GM12878 (cell line): ENCODE measurements around the gene TMEM225B. TPM values are rescaled to one million over a fixed set of nuclear protein-coding genes. Genes with fewer than 3 reads are reported as not detected.

Experiments used
- ATAC-seq: fragments of 200-7000 bp; cut with Tn5 transposase; 3 replicates; pipeline ENCODE4 v1.9.1; 2020; ENCODE audit warnings: mild to moderate bottlenecking, moderate library complexity
- BruUV-seq: library from RNA; stranded (reverse); fragments of 400-500 nt; replicated peaks from 2 replicates; lab custom pipeline; 2021; lab: Mats Ljungman, UMichigan
- CTCF ChIA-PET: fragments of 300-600 bp; sonication (Branson Sonifier 250); formaldehyde crosslinking; extraction: SDS; loops from one replicate; lab custom pipeline; 2021; ENCODE audit warnings: inconsistent platforms; lab: Yijun Ruan, JAX
- POLR2A ChIA-PET: fragments of 350-600 bp; formaldehyde crosslinking; extraction: SDS; loops from one replicate; lab custom pipeline; 2021; ENCODE audit warnings: inconsistent platforms; lab: Charles Lee
- RAD21 ChIA-PET: fragments of 300-600 bp; sonication (Branson Sonifier 250); formaldehyde crosslinking; loops from one replicate; lab custom pipeline; 2023; ENCODE audit warnings: antibody characterized with exemption; ENCODE audit not compliant: unreplicated experiment; lab: Charles Lee
- SMC1A ChIA-PET: fragments of 300-600 bp; sonication (Branson Sonifier 250); formaldehyde crosslinking; loops from one replicate; lab custom pipeline; 2023; ENCODE audit not compliant: unreplicated experiment, uncharacterized antibody; lab: Charles Lee
- DNase-seq: peaks from one replicate; pipeline ENCODE4 v3.0.0-alpha.2; 2011; ENCODE audit warnings: low read depth, low spot score
- FAIRE-seq: peaks from 3 replicates; lab custom pipeline; 2011; peaks lifted over from hg19 to GRCh38; lab: Jason Lieb, UNC
- H2AFZ ChIP-seq: 2 replicates; pipeline ENCODE4 v1.6.0; 2011; ENCODE audit warnings: low read depth, low read length, control low read depth; ENCODE audit not compliant: control insufficient read depth
- H3K27ac ChIP-seq: 2 replicates; pipeline ENCODE4 v1.5.1; 2011; ENCODE audit warnings: control low read depth; ENCODE audit not compliant: control insufficient read depth, insufficient read depth
- H3K27me3 ChIP-seq, 2 experiments: replicated peaks in 1 of 2; 2 replicates each; pipeline versions ENCODE4 v1.6.0 to v1.6.1; 2011; ENCODE audit warnings: low read length in 1 of 2; ENCODE audit not compliant: control insufficient read depth in 2 of 2, insufficient read depth in 2 of 2
- H3K36me3 ChIP-seq, 2 experiments: 2 replicates each; pipeline ENCODE4 v1.5.1; 2011; ENCODE audit warnings: low read length in 1 of 2; ENCODE audit not compliant: control insufficient read depth in 2 of 2, insufficient read depth in 2 of 2
- H3K4me1 ChIP-seq: 2 replicates; pipeline ENCODE4 v1.6.1; 2011; ENCODE audit warnings: mild to moderate bottlenecking, low read length, moderate library complexity, mixed read lengths; ENCODE audit not compliant: control insufficient read depth, insufficient read depth
- H3K4me2 ChIP-seq: 2 replicates; pipeline ENCODE4 v1.6.0; 2011; ENCODE audit warnings: control low read depth; ENCODE audit not compliant: control insufficient read depth, insufficient read depth
- H3K4me3 ChIP-seq: fragments of 200-600 bp; sonication (generic); 2 replicates; pipeline ENCODE4 v1.5.1; 2016
- H3K79me2 ChIP-seq: 2 replicates; pipeline ENCODE4 v1.6.0; 2011; ENCODE audit warnings: low read length; ENCODE audit not compliant: control insufficient read depth, insufficient read depth
- H3K9ac ChIP-seq: 2 replicates; pipeline ENCODE4 v1.8.0; 2011; ENCODE audit warnings: low read length, control low read depth, mixed read lengths; ENCODE audit not compliant: control insufficient read depth, insufficient read depth
- H3K9me3 ChIP-seq: replicated peaks from 3 replicates; pipeline ENCODE4 v1.5.1; 2011; ENCODE audit warnings: mild to moderate bottlenecking, low read length; ENCODE audit not compliant: control insufficient read depth, insufficient read depth
- H4K20me1 ChIP-seq: 2 replicates; pipeline ENCODE4 v1.6.0; 2011; ENCODE audit not compliant: control insufficient read depth, insufficient read depth
- KLF5 ChIP-seq: fragments of 450-650 bp; IDR thresholded peaks from 2 replicates; pipeline ENCODE4 v1.6.1; 2014; ENCODE audit warnings: mild to moderate bottlenecking; ENCODE audit not compliant: partially characterized antibody
- ZNF24 ChIP-seq: fragments of 450-650 bp; IDR thresholded peaks from 2 replicates; pipeline ENCODE4 v1.6.1; 2017; ENCODE audit warnings: antibody characterized with exemption, mild to moderate bottlenecking
- WGBS: methylation state at CpG from one replicate; pipeline ENCODE4 v1.1.6; 2016; ENCODE audit warnings: low lambda C conversion rate; ENCODE audit not compliant: insufficient replicate concordance, insufficient coverage; ENCODE audit errors: missing lambda C conversion rate; 5-methylcytosine and 5-hydroxymethylcytosine counted together
- in situ Hi-C: fragments of 300-500 bp; cut with MboI; formaldehyde crosslinking; loops from 9 replicates; pipeline ENCODE4 v1.14.3; 2018; ENCODE audit warnings: mixed read lengths
- intact Hi-C: fragments of 100-400 bp; cut with micrococcal nuclease; formaldehyde crosslinking; loops from one replicate; pipeline ENCODE4 v1.14.2; 2022; ENCODE audit not compliant: unreplicated experiment
- polyA plus RNA-seq, 11 experiments: library from polyadenylated mRNA; depleted of rRNA in 4 of 11; unstranded in 6 of 11; stranded (reverse) in 5 of 11; fragments of >200 nt; fragmentation: Nextera tagmentation in 4 of 11; fragmentation: Illumina TruSeq in 1 of 11; extraction: Ambion mirVana in 4 of 11; extraction: Trizol in 1 of 11; gene quantifications; 1 replicate in 1 of 11; 2 replicates in 10 of 11; pipeline versions ENCODE4 v1.2.1 to v1.2.3, GENCODE V29; 2011 to 2016; ENCODE audit warnings: inconsistent platforms in 2 of 11, missing spikeins in 2 of 11, low read depth in 1 of 11
- total RNA-seq, 4 experiments: library from RNA; depleted of rRNA in 3 of 4; stranded (reverse); fragments of >200 nt in 3 of 4; fragmentation: Illumina TruSeq in 1 of 4; extraction: Trizol in 1 of 4; gene quantifications; 2 replicates each; pipeline versions ENCODE4 v1.2.1 to v1.2.3, GENCODE V29; 2013 to 2021
- TF ChIP-seq, protein P1 (sequence below): fragments of 450-650 bp; IDR thresholded peaks from 2 replicates; pipeline ENCODE4 v1.6.1; 2017; ENCODE audit warnings: mild to moderate bottlenecking, low read depth, inconsistent platforms; ENCODE audit not compliant: poor library complexity, severe bottlenecking
- TF ChIP-seq, protein P2 (sequence below): fragments of 450-650 bp; IDR thresholded peaks from 2 replicates; pipeline ENCODE4 v1.6.1; 2016; ENCODE audit warnings: mild to moderate bottlenecking

Gene TMEM225B
- total and polyA plus RNA-seq, 10 of the 15 experiments (the other 5 are each of a cell fraction or from before 2014, with no cell fraction given), result 0.22 to 1.9 (median 0.43) TPM

DNA sequence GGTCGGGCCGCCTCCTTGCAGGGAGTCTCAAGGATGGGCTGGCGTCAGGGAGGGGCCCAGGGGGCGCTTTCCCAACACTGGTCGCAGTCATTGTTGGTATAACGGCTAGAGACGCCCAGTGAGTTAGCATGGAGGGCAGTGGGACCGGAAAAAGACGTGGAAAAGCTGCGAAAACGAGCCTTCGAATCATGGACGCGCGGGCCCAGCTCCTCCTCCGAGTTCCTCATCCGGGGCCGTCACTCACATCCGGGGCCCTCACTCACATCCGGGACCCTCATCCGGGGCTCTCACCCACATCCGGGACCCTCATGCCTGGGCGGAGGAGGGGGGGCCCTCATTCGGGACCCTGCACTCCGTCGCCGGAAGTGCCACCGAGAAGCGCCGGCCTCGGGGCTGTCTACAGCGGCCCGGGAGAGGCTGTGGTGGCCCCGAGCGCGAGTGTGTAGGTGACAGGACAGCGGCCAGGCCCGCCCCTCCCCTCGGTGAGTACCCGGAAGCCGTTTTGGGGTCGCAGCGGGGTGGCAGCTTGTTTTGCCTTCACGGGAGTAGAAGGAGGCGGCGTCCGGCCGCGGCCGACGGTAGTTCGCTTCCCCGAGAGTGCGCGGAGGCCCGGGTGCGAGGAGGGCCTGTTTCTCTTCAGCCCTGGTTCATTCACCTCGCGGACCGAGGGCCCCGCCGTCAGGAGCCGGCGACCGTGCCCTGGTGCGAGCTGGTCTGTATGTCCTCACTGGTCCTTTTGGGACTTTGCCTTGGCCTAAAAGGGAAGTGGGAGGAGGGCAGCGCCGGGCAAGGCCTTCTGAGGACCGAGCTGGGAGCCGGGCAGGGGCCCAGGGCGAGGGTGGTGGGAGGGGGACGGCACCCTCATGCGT lies 39.5 kb upstream of the TMEM225B start, which contains the start of gene ZNF655 (continued):
- TF ChIP-seq, protein P1, sequence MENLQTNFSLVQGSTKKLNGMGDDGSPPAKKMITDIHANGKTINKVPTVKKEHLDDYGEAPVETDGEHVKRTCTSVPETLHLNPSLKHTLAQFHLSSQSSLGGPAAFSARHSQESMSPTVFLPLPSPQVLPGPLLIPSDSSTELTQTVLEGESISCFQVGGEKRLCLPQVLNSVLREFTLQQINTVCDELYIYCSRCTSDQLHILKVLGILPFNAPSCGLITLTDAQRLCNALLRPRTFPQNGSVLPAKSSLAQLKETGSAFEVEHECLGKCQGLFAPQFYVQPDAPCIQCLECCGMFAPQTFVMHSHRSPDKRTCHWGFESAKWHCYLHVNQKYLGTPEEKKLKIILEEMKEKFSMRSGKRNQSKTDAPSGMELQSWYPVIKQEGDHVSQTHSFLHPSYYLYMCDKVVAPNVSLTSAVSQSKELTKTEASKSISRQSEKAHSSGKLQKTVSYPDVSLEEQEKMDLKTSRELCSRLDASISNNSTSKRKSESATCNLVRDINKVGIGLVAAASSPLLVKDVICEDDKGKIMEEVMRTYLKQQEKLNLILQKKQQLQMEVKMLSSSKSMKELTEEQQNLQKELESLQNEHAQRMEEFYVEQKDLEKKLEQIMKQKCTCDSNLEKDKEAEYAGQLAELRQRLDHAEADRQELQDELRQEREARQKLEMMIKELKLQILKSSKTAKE, result no peak
- no peak for TF ChIP-seq ZNF24
- TF ChIP-seq, all 136 proteins: peak for 56

DNA sequence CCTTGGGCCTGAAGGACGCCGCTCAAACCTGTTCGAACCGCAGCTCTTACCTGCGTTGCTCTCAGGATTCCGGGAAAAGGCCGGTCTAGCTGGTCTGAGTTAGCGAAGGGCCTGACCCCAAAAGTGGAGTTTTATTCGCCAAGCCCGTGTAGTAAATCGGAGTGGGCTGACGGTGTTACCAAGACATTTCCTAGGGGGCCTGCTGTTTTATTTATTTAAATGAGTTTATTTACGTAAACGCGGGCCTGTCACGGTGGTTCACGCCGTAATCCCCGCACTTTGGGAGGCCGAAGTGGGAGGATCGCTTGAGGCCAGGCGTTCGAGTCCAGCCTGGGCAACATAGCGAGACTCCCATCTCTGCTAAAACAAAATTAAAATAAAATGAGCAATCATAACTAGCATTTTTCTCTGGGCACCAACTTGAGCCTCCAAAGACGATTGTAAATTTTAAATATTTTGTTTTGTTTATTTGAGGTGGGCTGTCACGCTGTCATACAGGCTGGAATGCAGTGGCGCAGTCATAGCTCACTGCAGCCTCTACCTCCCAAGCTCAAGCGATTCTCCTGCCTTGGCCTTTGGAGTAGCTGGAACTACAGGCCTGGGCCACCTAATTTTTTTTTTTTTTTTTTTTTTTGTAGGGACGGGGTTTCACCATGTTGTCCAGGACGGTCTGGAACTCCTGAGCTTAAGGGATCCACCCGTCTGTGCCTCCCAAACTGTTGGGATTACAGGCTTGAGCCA lies 38.7 kb upstream of the TMEM225B start:
- peak overlapping the region; percentile 94 for H3K27ac ChIP-seq
- peaks cover 46% of the 10 kb centered on the region for H3K79me2 ChIP-seq
- in situ Hi-C loops (no loop called here), intact Hi-C loops (loop anchor here (2.0 kb wide), 1 partner anchor 59 kb away; the partner anchor contains the start of gene ZNF394)
- peaks cover 9 to 16% of the 10 kb centered on the region in 2 experiments for H3K36me3 ChIP-seq
- no peaks in the 10 kb centered on the region for H3K27me3 ChIP-seq
- TF ChIP-seq KLF5, result no peak
- TF ChIP-seq, protein P2, sequence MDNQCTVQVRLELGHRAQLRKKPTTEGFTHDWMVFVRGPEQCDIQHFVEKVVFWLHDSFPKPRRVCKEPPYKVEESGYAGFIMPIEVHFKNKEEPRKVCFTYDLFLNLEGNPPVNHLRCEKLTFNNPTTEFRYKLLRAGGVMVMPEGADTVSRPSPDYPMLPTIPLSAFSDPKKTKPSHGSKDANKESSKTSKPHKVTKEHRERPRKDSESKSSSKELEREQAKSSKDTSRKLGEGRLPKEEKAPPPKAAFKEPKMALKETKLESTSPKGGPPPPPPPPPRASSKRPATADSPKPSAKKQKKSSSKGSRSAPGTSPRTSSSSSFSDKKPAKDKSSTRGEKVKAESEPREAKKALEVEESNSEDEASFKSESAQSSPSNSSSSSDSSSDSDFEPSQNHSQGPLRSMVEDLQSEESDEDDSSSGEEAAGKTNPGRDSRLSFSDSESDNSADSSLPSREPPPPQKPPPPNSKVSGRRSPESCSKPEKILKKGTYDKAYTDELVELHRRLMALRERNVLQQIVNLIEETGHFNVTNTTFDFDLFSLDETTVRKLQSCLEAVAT, result peak; percentile 70
- TF ChIP-seq, all 136 proteins: peak for 1
- DNase-seq, result no peak
- ChIA-PET POLR2A (interaction anchor here (0.5 to 3.5 kb wide), 9 partner anchors 55 to 493 kb away, joined by 3 to 18 read pairs (median 4); partner anchors contain the start of genes ZKSCAN5, ZNF394 and ZSCAN25), RAD21 (interaction anchor here (0.6 kb wide), 1 partner anchor 156 kb away, joined by 4 read pairs; no protein-coding TSS in a partner anchor), CTCF (interaction anchor here (0.7 to 2.0 kb wide), 4 partner anchors 21 to 58 kb away, joined by 3 to 7 read pairs (median 4); partner anchors contain the start of gene ZSCAN25), SMC1A (interaction anchor here (0.6 to 1.0 kb wide), 3 partner anchors 38 to 151 kb away, joined by 3 read pairs; partner anchors contain the start of genes BUD31 and PDAP1)
- H3K4me2 ChIP-seq, result peak overlapping the region; percentile 76
- WGBS, result 13% methylated on average over 29 of the region's 31 CpGs
- H3K4me3 ChIP-seq, result peak overlapping the region; percentile 100
- no TSS peak for BruUV-seq
- no peak for ATAC-seq
- no peaks in the 10 kb centered on the region for H3K9me3 ChIP-seq
- 0 out of 2 replicates have a peak, but pooled peaks cover 2% of the 10 kb centered on the region for H4K20me1 ChIP-seq
- no peak for FAIRE-seq
- no peaks in the 10 kb centered on the region for H3K4me1 ChIP-seq
- peak overlapping the region; percentile 98 for H3K9ac ChIP-seq
- H2AFZ ChIP-seq, result peak overlapping the region; percentile 61
